COLO668 (cell line): ENCODE measurements around the gene RHEBL1.

ENCODE experiments used
- DNase-seq: peaks from one replicate; lab custom pipeline; 2025; ENCODE audit not compliant: unreplicated experiment; lab: John Stamatoyannopoulos, UW

Gene RHEBL1

DNA sequence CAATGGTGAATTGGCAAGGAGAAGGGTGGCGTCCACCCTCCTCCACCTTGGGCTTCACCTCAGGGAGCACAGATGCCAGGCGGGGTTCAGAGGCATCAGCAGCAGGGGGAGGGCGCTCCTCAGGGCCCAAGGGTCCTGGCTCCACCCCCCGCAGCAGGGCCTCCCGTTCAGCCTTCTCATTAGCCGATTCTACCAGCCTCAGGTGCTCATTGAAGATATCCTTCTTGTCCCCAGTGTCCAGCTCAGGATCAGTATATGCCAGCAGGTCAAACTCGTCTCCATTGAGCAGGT lies 31.9 kb downstream of the RHEBL1 start:
- no peak for DNase-seq

- no peak for DNase-seq
These were observed 32.5 kb downstream of the RHEBL1 start for GRCh38 chr12:49037111-49037946.

DNA sequence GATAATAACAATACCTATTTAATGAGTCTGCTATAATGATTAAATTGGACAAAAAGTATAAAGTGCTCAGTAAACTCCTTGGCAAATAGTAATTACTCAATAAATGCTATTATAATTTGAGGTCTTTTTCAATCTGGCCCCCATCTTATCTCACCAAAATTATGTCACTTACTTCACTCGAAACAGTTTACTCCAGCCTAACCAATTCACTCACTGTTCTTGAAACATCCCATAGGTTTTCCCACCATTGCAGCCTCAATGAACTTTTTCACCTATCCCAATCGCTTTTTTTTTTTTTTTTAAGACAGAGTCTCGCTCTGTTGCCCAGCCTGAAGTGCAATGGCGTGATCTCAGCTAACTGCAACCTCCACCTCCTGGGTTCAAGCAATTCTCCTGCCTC lies 33.8 kb downstream of the RHEBL1 start:
- no peak for DNase-seq

- DNase-seq, result no peak
These were observed 35.5 kb downstream of the RHEBL1 start for GRCh38 chr12:49034286-49034622.

GRCh38 chr12:49033611-49034285 lies 36.0 kb downstream of the RHEBL1 start:
- no peak for DNase-seq

DNA sequence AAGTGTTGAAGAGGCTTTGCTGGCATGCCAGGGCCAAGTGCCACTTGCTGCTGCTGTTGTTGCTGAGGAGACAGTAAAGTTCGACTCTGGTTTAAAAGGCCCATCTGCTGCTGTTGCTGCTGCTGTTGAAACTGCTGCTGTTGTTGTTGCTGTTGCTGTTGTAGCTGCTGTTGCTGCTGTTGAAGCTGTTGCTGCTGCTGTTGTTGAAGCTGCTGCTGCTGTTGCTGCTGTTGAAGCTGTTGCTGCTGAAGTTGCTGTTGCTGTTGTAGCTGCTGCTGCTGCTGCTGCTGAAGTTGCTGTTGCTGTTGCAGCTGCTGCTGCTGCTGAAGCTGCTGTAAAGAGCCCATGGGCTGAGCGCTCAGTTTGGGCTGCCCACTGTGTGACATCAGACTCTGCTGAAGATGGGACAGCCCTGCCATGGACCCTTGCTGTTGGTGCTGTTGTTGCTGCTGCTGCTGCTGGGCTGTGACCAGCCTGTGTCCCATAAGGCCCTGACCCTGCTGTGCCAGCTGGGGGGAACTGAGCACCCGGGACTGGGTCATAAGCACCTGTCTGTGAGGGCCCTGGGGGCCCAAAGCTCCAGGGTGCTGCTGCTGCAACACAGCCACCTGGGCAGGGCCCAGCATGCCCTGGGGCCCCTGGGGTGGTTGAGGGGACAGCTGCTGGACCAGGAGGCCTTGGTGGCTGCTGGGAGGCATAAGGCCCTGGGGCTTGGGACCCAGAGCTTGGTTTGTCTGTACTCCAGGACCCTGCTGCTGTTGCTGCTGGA lies 36.9 kb downstream of the RHEBL1 start:
- DNase-seq, result no peak

- DNase-seq, result no peak
These were observed 37.5 kb downstream of the RHEBL1 start for GRCh38 chr12:49032276-49032675.

GRCh38 chr12:49031573-49032161 lies 38.1 kb downstream of the RHEBL1 start:
- DNase-seq, result no peak

DNA sequence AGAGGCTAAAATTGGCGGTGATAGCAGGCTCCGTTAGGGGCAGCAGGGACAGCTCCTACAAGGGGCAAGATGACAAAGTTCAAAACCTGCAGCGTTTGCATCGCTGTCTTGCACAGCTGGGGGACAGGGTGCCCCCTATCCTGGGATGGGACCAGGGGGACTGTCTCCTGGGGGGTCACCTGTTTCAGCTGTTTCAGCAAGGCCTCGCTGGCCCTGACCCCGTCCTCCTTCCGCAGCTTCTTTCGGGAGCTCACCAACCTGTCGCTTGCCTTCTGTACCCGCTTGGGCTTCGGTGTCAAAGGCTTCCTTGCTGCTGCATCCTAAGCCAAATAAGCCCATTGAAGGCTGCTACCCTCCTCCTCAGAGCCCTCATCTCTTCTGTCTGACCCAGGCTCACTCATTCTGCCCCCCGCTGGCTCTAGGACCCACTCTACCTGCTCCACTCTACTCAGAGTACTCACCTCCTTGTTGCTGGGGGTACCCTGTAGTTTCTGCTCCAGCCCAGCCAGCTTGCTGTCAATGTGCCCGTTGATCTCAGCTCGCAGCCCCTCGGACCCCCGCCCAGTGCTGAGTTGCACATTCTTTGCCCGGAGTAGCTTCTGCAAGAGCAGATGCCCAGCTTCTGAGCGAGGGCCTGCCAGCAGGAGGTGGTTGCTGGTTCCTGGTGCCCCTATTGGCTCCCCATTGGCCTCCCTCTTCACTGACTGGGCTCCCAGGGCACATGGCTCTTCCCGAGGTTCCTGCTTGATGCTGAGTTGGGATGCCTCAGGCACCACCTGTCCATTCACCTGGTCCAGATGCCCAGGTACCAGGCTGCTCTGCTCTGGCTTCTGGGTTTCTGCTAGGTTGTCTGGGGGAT lies 38.8 kb downstream of the RHEBL1 start:
- no peak for DNase-seq

DNA sequence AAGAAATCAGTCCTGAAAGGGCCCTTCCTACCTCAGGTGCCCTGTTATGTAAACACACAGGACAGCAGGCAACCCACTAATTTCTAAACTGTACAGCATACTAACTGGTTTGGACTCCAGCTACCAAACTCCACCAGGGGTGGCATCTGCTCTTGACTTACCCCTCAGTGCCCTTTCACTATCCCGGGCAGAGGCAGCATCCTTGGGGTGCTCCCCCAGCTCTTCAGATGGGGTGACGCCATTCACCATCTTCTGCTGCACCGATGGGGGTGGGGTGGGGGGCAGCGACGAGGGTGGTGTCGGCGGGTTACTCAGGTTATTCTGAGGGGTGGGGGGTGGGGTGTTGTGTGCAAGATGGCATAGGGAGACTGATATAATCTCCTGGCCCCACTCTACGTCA lies 39.7 kb downstream of the RHEBL1 start:
- DNase-seq, result no peak

DNA sequence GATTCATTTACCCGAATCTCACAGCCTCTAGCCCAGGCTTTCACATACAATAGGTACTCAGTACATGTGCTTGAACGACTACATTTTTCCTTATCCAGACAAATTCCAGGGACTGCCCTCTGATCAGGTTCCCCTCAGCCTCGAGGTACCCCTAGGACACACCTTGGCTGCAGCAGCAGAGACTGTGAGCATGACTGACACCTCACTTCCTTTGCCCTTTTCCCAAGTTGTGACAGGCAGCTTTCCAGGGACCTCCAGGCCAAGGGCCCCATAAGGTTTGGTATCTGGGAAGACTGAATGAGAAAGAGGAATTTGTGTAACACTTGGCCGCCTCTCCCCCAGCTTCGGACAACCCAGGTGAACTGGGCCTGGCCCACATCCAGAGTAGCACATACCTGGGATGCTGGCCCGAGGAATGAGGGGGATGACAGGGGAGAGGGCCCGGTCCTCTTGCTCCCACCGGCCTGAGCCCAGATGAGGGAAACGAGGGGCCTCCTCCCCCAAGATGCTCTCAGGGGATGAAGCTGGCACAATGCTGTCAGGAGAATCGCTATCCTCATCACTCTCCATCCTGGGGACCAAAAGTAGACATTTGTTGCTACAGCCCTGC lies 41.0 kb downstream of the RHEBL1 start:
- no peak for DNase-seq

GRCh38 chr12:49027846-49028555 lies 41.8 kb downstream of the RHEBL1 start:
- no peak for DNase-seq

DNA sequence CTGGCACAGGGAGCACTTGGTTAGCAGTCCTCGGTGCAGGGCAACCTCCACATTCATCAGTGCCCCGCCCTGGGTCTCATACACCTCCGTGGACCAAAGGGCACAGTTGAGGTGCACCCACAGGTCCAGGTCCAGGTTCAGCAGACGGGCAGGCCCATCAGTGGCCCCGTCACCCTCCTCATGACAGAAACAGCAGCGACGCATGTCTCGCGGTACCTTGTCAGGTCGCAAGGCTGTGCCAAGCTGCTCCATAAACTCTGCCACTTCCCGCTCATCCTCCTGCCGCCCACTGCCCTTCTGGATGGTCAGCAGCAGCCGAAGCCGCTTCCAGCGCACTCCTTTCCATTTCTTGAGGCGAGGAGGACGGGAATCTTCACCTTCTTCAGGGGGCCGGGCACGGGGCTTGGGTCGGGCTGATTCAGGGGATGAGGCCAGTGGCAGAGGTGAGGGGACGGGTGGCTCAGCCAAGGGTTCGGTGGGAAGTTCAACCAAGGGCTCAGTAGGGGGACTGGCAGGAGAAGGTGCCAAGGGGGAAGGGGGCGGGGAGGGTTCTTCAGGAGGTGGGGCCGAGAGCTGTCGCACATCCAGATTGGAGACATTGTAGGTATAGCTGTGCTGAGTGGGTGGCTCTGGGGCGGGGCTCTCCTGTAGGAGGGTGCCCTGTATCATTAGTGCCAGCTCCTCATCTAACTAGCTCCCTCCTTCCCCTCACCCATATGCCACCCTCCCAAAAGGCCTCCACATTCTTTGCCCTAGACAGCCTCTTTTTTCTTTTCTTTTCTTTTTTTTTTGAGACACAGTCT lies 42.9 kb downstream of the RHEBL1 start:
- no peak for DNase-seq

DNA sequence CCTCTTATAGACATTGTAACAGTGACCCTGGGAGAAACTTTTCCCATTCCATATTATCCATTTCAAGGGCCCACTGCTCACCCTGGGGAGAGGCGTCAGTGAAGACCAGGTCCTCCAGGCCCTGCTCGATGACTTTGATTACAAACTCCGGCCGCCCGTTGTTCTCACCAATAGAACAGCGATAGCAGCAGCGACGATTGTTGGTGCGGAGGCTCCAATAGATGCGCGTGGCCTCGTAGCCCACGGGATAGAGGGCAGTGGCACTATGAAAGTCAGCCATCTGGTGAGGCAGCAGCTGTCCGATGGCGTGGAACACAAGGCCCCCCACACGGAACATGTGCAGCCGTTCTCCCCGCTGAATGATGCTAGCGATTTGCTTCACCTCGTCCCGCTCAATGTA lies 43.7 kb downstream of the RHEBL1 start:
- DNase-seq, result no peak

DNA sequence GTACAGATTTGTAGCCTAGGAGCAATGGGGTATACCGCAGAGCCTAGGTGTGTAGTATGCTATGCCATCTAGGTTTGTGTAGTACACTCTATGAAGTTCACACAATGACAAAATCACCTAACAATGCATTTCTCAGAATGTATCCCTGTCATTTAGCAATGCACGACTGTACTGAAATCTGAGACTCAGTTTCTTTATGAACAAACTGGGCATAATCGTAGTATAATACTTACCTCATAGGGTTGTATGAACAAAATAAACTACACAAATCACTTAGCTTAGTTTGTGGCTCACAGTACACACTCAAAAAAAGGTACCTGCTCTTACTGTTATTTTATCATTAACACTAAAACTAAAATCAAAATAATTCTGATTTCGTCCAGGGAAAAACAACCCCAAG lies 44.3 kb downstream of the RHEBL1 start:
- DNase-seq, result no peak

DNA sequence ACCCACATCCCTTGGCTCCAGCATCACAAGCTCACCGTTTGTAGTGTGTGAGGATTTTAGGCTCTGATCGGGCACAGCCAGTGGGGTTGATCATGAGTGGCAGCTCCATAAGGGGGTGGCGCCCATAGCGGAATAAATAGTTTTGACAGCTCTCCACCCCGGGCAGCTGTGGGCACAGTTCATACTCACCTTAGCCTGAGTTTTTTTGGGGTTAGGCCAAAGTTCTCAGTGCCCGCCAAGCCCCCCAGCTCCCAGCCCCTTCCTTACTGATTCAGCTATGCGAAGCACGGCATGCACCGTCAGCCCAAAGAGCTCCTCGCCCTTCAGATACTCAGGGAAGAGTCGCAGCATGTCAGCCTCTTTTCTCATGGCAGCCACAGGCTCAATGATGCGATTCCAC lies 45.2 kb downstream of the RHEBL1 start:
- no peak for DNase-seq

DNA sequence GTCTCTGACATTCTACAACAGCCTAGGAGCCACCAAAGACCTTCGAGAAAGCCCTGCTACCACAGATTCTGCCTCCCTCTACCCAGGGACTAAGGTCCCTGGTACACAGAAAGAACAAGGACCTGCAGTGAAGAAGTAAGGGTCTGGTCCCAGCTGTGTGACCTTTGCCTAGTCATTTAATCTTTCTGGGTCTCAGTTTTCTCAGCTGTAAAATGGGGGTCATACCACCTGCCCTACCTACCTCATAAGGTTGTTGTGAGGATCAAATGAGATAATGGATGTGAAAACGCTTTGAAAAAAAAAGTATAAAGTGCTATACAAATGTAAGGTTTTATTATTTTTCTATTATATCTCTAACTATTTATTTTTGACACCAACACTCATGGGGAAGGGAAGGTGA lies 46.0 kb downstream of the RHEBL1 start:
- DNase-seq, result no peak

GRCh38 chr12:49022558-49023178 lies 47.1 kb downstream of the RHEBL1 start:
- no peak for DNase-seq
